Loucy (cell line): ENCODE results near the gene FLVCR1.

Experiments used
- H2AFZ ChIP-seq: fragments of 200-600 bp; sonication (generic); 2 replicates; pipeline ENCODE4 v1.6.0; 2016; ENCODE audit warnings: antibody characterized with exemption, mild to moderate bottlenecking, low read length, moderate library complexity
- H3F3A ChIP-seq: fragments of 200-600 bp; 2 replicates; pipeline ENCODE4 v1.6.0; 2016; ENCODE audit warnings: antibody characterized with exemption, low read depth, mild to moderate bottlenecking
- H3K27me3 ChIP-seq: fragments of 200-600 bp; sonication (generic); 2 replicates; pipeline ENCODE4 v1.6.1; 2014; ENCODE audit warnings: low read length, mild to moderate bottlenecking; ENCODE audit not compliant: insufficient read depth, poor library complexity, severe bottlenecking
- H3K36me3 ChIP-seq: fragments of 200-600 bp; sonication (generic); 2 replicates; pipeline ENCODE4 v1.6.1; 2016; ENCODE audit warnings: low read length; ENCODE audit not compliant: insufficient read depth
- H3K4me1 ChIP-seq: fragments of 200-600 bp; sonication (generic); 2 replicates; pipeline ENCODE4 v1.5.1; 2014; ENCODE audit warnings: low read length, mild to moderate bottlenecking; ENCODE audit not compliant: insufficient read depth, poor library complexity, severe bottlenecking
- H3K4me2 ChIP-seq: fragments of 200-600 bp; sonication (generic); 2 replicates; pipeline ENCODE4 v1.6.0; 2014; ENCODE audit warnings: antibody characterized with exemption, low read length, low read depth, mild to moderate bottlenecking; ENCODE audit not compliant: poor library complexity, severe bottlenecking
- H3K4me3 ChIP-seq: fragments of 200-600 bp; sonication (generic); 2 replicates; pipeline ENCODE4 v1.5.1; 2014; ENCODE audit warnings: low read length, mild to moderate bottlenecking, mixed read lengths; ENCODE audit not compliant: poor library complexity, severe bottlenecking
- H3K79me2 ChIP-seq: fragments of 200-600 bp; sonication (generic); 2 replicates; pipeline ENCODE4 v1.6.1; 2014; ENCODE audit warnings: low read length; ENCODE audit not compliant: insufficient read depth
- H3K9ac ChIP-seq: fragments of 200-600 bp; sonication (generic); 2 replicates; pipeline ENCODE4 v1.6.0; 2014; ENCODE audit warnings: mild to moderate bottlenecking, low read depth, low read length, moderate library complexity; ENCODE audit not compliant: poor library complexity, severe bottlenecking
- H3K9me2 ChIP-seq: fragments of 200-600 bp; sonication (generic); replicated peaks from 2 replicates; pipeline ENCODE4 v1.6.1; 2016; ENCODE audit warnings: low read depth, low read length, mixed read lengths
- H3K9me3 ChIP-seq: fragments of 200-600 bp; sonication (generic); 2 replicates; pipeline ENCODE4 v1.6.1; 2014; ENCODE audit warnings: mild to moderate bottlenecking, antibody characterized with exemption, low read length, low read depth; ENCODE audit not compliant: insufficient read depth
- H4K20me1 ChIP-seq: fragments of 200-600 bp; sonication (generic); 2 replicates; pipeline ENCODE4 v1.6.0; 2014; ENCODE audit warnings: antibody characterized with exemption, low read length, mild to moderate bottlenecking; ENCODE audit not compliant: insufficient read depth, poor library complexity, severe bottlenecking
- CTCF ChIP-seq: fragments of 200-600 bp; sonication (generic); conservative IDR thresholded peaks from 2 replicates; pipeline ENCODE4 v1.5.1; 2014; ENCODE audit warnings: mild to moderate bottlenecking, antibody characterized with exemption, low read length
- EZH2phosphoT487 ChIP-seq: fragments of 200-600 bp; IDR thresholded peaks from 2 replicates; pipeline ENCODE4 v1.6.1; 2018; ENCODE audit warnings: antibody characterized with exemption, mild to moderate bottlenecking, moderate library complexity, borderline replicate concordance

The FLVCR1 gene

DNA sequence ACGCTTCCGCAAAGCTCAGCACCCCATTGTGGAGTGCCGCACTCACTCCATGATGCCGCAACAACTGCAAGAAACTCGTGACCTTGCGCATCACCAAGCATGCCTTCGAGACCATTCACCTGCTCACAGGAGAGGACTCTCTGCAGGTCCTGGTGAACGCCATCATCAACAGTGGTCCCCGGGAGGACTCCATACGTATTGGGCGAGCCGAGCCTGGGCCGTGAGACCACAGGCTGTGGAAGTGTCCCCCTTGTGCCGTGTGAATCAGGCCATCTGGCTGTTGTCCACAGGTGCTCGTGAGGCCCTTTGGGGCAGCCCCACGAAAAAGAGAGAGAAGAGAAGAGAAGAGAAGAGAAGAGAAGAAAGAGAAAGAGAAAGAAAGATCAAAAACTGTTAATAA lies 33.9 kb upstream of the FLVCR1 start:
- Histone ChIP-seq H3K9ac (no peak overlapping the region), H3K36me3 (no peaks in the 10 kb centered on the region), H3K4me3 (no peak overlapping the region), H3K9me3 (no peaks in the 10 kb centered on the region; the same call in 1 of the 2 replicates), H3F3A (no peaks in the 10 kb centered on the region; the same call in 1 of the 2 replicates), H3K4me2 (no peak overlapping the region), H4K20me1 (no peaks in the 10 kb centered on the region), H3K9me2 (no peaks in the 10 kb centered on the region), H3K4me1 (peaks cover 20% of the 10 kb centered on the region), H3K79me2 (no peaks in the 10 kb centered on the region), H3K27me3 (no peaks in the 10 kb centered on the region), H2AFZ (no peak overlapping the region)
- TF ChIP-seq EZH2phosphoT487 (no peak), CTCF (no peak)

- H3K9me3 ChIP-seq: no peaks in the 10 kb centered on the region; the same call in 1 of the 2 replicates
- no peak overlapping the region for H3K9ac ChIP-seq
Measured at GRCh38 chr1:212825798-212826452, 32.1 kb upstream of the FLVCR1 start.

DNA sequence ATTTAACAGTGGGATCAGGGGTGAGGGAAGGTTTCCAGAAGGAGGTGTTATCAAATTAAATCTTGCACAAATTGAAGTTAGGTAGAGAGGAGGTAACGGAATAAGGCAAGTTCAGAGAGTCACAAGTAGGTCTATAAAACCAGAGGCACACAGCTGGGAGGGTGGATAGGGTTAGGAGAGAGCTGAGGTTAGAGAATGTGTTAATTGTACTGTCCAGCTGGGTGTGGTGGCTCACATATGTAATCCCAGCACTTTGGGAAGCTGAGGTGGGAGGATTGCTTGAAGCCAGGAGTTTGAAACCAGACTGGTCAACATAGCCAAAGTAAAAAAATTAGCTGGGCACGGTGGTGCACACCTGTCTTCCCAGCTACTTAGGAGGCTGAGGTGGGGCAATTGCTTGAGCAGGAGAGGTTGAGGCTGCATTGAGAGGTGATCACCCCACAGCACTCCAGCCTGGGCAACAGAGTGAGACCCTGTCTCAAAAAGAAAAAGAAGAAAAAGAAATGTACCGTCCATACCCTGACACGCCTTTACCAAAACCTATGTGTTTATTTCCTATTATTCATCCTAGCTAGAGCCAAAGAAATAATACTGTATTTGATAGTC lies 30.8 kb upstream of the FLVCR1 start:
- Histone ChIP-seq H3K9me2 (no peaks in the 10 kb centered on the region), H3K36me3 (no peaks in the 10 kb centered on the region), H2AFZ (no peak overlapping the region), H3K4me2 (no peak overlapping the region), H3K79me2 (no peaks in the 10 kb centered on the region), H3K4me1 (no peaks in the 10 kb centered on the region), H3F3A (no peaks in the 10 kb centered on the region), H3K4me3 (no peak overlapping the region), H4K20me1 (no peaks in the 10 kb centered on the region), H3K27me3 (no peaks in the 10 kb centered on the region), H3K9me3 (no peaks in the 10 kb centered on the region; the same call in 1 of the 2 replicates), H3K9ac (no peak overlapping the region)
- TF ChIP-seq EZH2phosphoT487 (no peak), CTCF (no peak)

More at GRCh38 chr1:212825798-212826452, 32.1 kb upstream of the FLVCR1 start:
- H3K27me3 ChIP-seq: no peaks in the 10 kb centered on the region
- H3K79me2 ChIP-seq: no peaks in the 10 kb centered on the region
- H3K4me1 ChIP-seq: peaks cover 2% of the 10 kb centered on the region
- no peak overlapping the region for H2AFZ ChIP-seq
- H3K36me3 ChIP-seq: no peaks in the 10 kb centered on the region
- H3K4me3 ChIP-seq: no peak overlapping the region
- H3K4me2 ChIP-seq: no peak overlapping the region
- no peaks in the 10 kb centered on the region for H3K9me2 ChIP-seq
- no peaks in the 10 kb centered on the region for H4K20me1 ChIP-seq
- no peaks in the 10 kb centered on the region for H3F3A ChIP-seq
- TF ChIP-seq EZH2phosphoT487 (no peak), CTCF (no peak)
